Measurements from ENCODE around the gene SEC16A.

The SEC16A gene

DNA sequence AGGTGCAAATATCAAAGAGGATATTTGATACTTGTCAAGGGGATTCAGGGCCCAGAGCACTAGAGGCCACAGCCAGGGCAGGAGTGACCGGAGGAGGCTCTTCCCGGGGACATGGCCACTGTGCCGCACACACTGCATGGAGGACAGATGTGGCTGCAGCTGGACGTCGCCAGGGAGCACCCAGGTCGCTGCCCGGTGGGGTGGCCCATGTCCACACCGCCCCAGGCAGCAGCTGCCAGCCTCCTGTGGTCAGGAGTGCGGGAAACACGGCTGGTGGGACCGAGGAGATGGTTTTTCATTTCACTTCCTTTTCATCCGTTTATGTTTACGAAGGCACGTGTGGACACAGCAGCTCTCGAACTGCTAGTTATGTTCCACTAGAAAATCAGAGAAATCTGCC is 15.1 kb downstream of the SEC16A start:
- Histone ChIP-seq H3K9ac (ENCODE audit: low read length in 2 of 2) (no peak overlapping the region), H3K4me3 (ENCODE audit: low read length in 2 of 2) (no peak overlapping the region), H3K36me3 (ENCODE audit: control insufficient read depth in 2 of 2, insufficient read depth in 2 of 2, low read length in 2 of 2) (peaks cover 67 to 83% of the 10 kb centered on the region in 2 donors)

GRCh38 chr9:136466155-136466541 is 16.7 kb downstream of the SEC16A start:
- Histone ChIP-seq H3K36me3 (ENCODE audit: control insufficient read depth in 2 of 2, insufficient read depth in 2 of 2, low read length in 2 of 2) (peaks cover 68 to 82% of the 10 kb centered on the region in 2 donors), H3K4me3 (ENCODE audit: low read length in 2 of 2) (no peak overlapping the region), H3K4me1 (ENCODE audit: control insufficient read depth, insufficient read depth, low read length) (no peaks in the 10 kb centered on the region), H3K9ac (ENCODE audit: low read length in 2 of 2) (no peak overlapping the region), H3K27me3 (ENCODE audit: control insufficient read depth in 1 of 2, insufficient read depth in 2 of 2, low read length in 2 of 2) (no peaks in the 10 kb centered on the region), H3K27ac (ENCODE audit: low read length) (no peak overlapping the region), H3K9me3 (ENCODE audit: control insufficient read depth in 2 of 2, low read length in 2 of 2) (no peaks in the 10 kb centered on the region)

More for the DNA sequence above, 15.1 kb downstream of the SEC16A start:
- Histone ChIP-seq H3K9me3 (ENCODE audit: control insufficient read depth in 2 of 2, low read length in 2 of 2) (no peaks in the 10 kb centered on the region), H3K27ac (ENCODE audit: low read length) (no peak overlapping the region), H3K4me1 (ENCODE audit: control insufficient read depth, insufficient read depth, low read length) (no peaks in the 10 kb centered on the region), H3K27me3 (ENCODE audit: control insufficient read depth in 1 of 2, insufficient read depth in 2 of 2, low read length in 2 of 2) (no peaks in the 10 kb centered on the region)

- Histone ChIP-seq H3K4me3 (ENCODE audit: low read length in 2 of 2) (no peak overlapping the region), H3K9me3 (ENCODE audit: control insufficient read depth in 2 of 2, low read length in 2 of 2) (no peaks in the 10 kb centered on the region), H3K9ac (ENCODE audit: low read length in 2 of 2) (no peak overlapping the region), H3K27ac (ENCODE audit: low read length) (no peak overlapping the region), H3K4me1 (ENCODE audit: control insufficient read depth, insufficient read depth, low read length) (no peaks in the 10 kb centered on the region), H3K36me3 (ENCODE audit: control insufficient read depth in 2 of 2, insufficient read depth in 2 of 2, low read length in 2 of 2) (peaks cover 68 to 83% of the 10 kb centered on the region in 2 donors), H3K27me3 (ENCODE audit: control insufficient read depth in 1 of 2, insufficient read depth in 2 of 2, low read length in 2 of 2) (no peaks in the 10 kb centered on the region)
Observed at GRCh38 chr9:136465500-136466154, 17.2 kb downstream of the SEC16A start.

DNA sequence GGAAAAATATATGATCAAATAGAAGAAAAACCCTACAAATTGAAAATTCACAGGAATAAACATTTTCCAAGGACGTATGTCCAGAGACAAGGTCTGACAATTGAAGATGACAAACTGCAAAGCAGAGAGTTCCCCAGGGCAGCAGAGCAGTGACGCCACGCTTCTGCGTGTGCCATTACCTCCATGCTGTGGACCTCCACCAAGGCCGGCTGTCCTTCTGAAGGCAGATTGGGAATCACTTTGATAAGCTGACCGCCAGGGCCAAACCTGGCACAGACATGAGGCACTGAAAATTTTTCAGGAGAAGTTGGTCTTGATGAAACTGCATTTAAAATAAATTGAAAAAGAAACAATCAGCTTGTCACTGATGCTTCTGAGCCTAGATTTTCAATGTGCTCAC is 18.6 kb downstream of the SEC16A start:
- Histone ChIP-seq H3K27ac (ENCODE audit: low read length) (no peak overlapping the region), H3K4me3 (ENCODE audit: low read length in 2 of 2) (no peak overlapping the region), H3K4me1 (ENCODE audit: control insufficient read depth, insufficient read depth, low read length) (no peaks in the 10 kb centered on the region), H3K9me3 (ENCODE audit: control insufficient read depth in 2 of 2, low read length in 2 of 2) (no peaks in the 10 kb centered on the region), H3K27me3 (ENCODE audit: control insufficient read depth in 1 of 2, insufficient read depth in 2 of 2, low read length in 2 of 2) (no peaks in the 10 kb centered on the region), H3K36me3 (ENCODE audit: control insufficient read depth in 2 of 2, insufficient read depth in 2 of 2, low read length in 2 of 2) (peaks cover 68 to 83% of the 10 kb centered on the region in 2 donors), H3K9ac (ENCODE audit: low read length in 2 of 2) (no peak overlapping the region)

GRCh38 chr9:136463578-136463977 is 19.3 kb downstream of the SEC16A start:
- no peaks in the 10 kb centered on the region for H3K4me1 ChIP-seq (ENCODE audit: control insufficient read depth, insufficient read depth, low read length)

DNA sequence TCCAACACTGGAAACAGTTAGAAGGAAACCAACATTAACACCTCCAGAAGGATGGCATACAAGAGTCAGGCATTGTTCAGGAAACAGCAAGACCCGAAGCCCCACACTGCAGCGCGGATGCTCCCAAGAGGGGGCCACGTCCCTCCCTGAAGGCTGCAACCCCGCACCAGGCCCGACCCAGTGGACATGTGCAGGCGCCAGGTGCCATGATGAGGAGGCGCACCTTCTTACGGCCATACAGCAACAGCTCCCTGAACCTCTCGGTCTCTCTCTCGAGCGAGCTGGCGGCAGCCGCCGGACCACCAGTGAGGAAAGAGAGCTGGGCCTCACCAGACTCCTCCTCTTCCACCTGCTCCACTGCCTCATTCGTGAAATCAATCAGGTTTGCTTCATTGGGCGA is 20.2 kb downstream of the SEC16A start:
- no peaks in the 10 kb centered on the region for H3K4me1 ChIP-seq (ENCODE audit: control insufficient read depth, insufficient read depth, low read length)
- H3K27ac ChIP-seq (ENCODE audit: low read length) = no peak overlapping the region
- H3K27me3 ChIP-seq (ENCODE audit: control insufficient read depth in 1 of 2, insufficient read depth in 2 of 2, low read length in 2 of 2) = no peaks in the 10 kb centered on the region
- no peak overlapping the region for H3K9ac ChIP-seq (ENCODE audit: low read length in 2 of 2)
- H3K36me3 ChIP-seq (ENCODE audit: control insufficient read depth in 2 of 2, insufficient read depth in 2 of 2, low read length in 2 of 2) = peaks cover 68 to 81% of the 10 kb centered on the region in 2 donors
- no peak overlapping the region for H3K4me3 ChIP-seq (ENCODE audit: low read length in 2 of 2)
- H3K9me3 ChIP-seq (ENCODE audit: control insufficient read depth in 2 of 2, low read length in 2 of 2) = no peaks in the 10 kb centered on the region

More at GRCh38 chr9:136463578-136463977, 19.3 kb downstream of the SEC16A start:
- Histone ChIP-seq H3K36me3 (ENCODE audit: control insufficient read depth in 2 of 2, insufficient read depth in 2 of 2, low read length in 2 of 2) (peaks cover 73 to 86% of the 10 kb centered on the region in 2 donors), H3K27ac (ENCODE audit: low read length) (no peak overlapping the region), H3K4me3 (ENCODE audit: low read length in 2 of 2) (no peak overlapping the region), H3K9me3 (ENCODE audit: control insufficient read depth in 2 of 2, low read length in 2 of 2) (no peaks in the 10 kb centered on the region), H3K27me3 (ENCODE audit: control insufficient read depth in 1 of 2, insufficient read depth in 2 of 2, low read length in 2 of 2) (no peaks in the 10 kb centered on the region), H3K9ac (ENCODE audit: low read length in 2 of 2) (no peak overlapping the region)

- H3K36me3 ChIP-seq (ENCODE audit: control insufficient read depth in 2 of 2, insufficient read depth in 2 of 2, low read length in 2 of 2) = peaks cover 71 to 81% of the 10 kb centered on the region in 2 donors
- no peaks in the 10 kb centered on the region for H3K27me3 ChIP-seq (ENCODE audit: control insufficient read depth in 1 of 2, insufficient read depth in 2 of 2, low read length in 2 of 2)
- no peak overlapping the region for H3K4me3 ChIP-seq (ENCODE audit: low read length in 2 of 2)
- no peak overlapping the region for H3K27ac ChIP-seq (ENCODE audit: low read length)
- H3K9ac ChIP-seq (ENCODE audit: low read length in 2 of 2) = no peak overlapping the region
- H3K4me1 ChIP-seq (ENCODE audit: control insufficient read depth, insufficient read depth, low read length) = no peaks in the 10 kb centered on the region
- no peaks in the 10 kb centered on the region for H3K9me3 ChIP-seq (ENCODE audit: control insufficient read depth in 2 of 2, low read length in 2 of 2)
Observed at GRCh38 chr9:136460772-136461325, 22.0 kb downstream of the SEC16A start.

GRCh38 chr9:136459425-136459824 is 23.4 kb downstream of the SEC16A start:
- Histone ChIP-seq H3K36me3 (ENCODE audit: control insufficient read depth in 2 of 2, insufficient read depth in 2 of 2, low read length in 2 of 2) (peaks cover 68 to 79% of the 10 kb centered on the region in 2 donors), H3K9me3 (ENCODE audit: control insufficient read depth in 2 of 2, low read length in 2 of 2) (no peaks in the 10 kb centered on the region), H3K27ac (ENCODE audit: low read length) (no peak overlapping the region), H3K4me1 (ENCODE audit: control insufficient read depth, insufficient read depth, low read length) (no peaks in the 10 kb centered on the region), H3K27me3 (ENCODE audit: control insufficient read depth in 1 of 2, insufficient read depth in 2 of 2, low read length in 2 of 2) (no peaks in the 10 kb centered on the region), H3K9ac (ENCODE audit: low read length in 2 of 2) (no peak overlapping the region), H3K4me3 (ENCODE audit: low read length in 2 of 2) (no peak overlapping the region)

GRCh38 chr9:136457326-136457725 is 25.5 kb downstream of the SEC16A start:
- Histone ChIP-seq H3K4me1 (ENCODE audit: control insufficient read depth, insufficient read depth, low read length) (no peaks in the 10 kb centered on the region), H3K9me3 (ENCODE audit: control insufficient read depth in 2 of 2, low read length in 2 of 2) (no peaks in the 10 kb centered on the region), H3K27me3 (ENCODE audit: control insufficient read depth in 1 of 2, insufficient read depth in 2 of 2, low read length in 2 of 2) (no peaks in the 10 kb centered on the region), H3K27ac (ENCODE audit: low read length) (no peak overlapping the region), H3K36me3 (ENCODE audit: control insufficient read depth in 2 of 2, insufficient read depth in 2 of 2, low read length in 2 of 2) (peaks cover 65 to 69% of the 10 kb centered on the region in 2 donors), H3K9ac (ENCODE audit: low read length in 2 of 2) (no peak overlapping the region), H3K4me3 (ENCODE audit: low read length in 2 of 2) (no peak overlapping the region)

DNA sequence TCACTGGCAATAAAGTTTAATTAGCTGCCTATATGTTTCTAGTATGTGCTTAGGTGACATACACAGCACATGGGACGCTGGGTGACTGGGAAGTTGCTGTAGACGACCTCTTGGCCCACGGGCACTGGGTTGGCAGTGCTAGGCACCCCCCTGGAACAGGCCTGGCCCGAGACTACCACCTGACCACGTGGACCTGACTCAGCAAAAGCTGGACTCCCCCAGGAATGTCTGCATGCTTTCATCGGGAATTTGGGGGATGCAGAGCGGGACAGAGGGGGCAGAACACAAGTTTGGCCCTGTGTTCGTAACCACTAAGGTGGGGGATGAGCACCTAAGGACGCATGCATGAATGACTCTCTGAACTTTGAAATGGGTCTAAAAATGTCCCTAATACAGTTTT is 26.6 kb downstream of the SEC16A start:
- H3K36me3 ChIP-seq (ENCODE audit: control insufficient read depth in 2 of 2, insufficient read depth in 2 of 2, low read length in 2 of 2) = peaks cover 61 to 66% of the 10 kb centered on the region in 2 donors
- no peaks in the 10 kb centered on the region for H3K9me3 ChIP-seq (ENCODE audit: control insufficient read depth in 2 of 2, low read length in 2 of 2)
- H3K4me3 ChIP-seq (ENCODE audit: low read length in 2 of 2) = no peak overlapping the region
- no peaks in the 10 kb centered on the region for H3K4me1 ChIP-seq (ENCODE audit: control insufficient read depth, insufficient read depth, low read length)
- no peak overlapping the region for H3K9ac ChIP-seq (ENCODE audit: low read length in 2 of 2)
- no peak overlapping the region for H3K27ac ChIP-seq (ENCODE audit: low read length)
- no peaks in the 10 kb centered on the region for H3K27me3 ChIP-seq (ENCODE audit: control insufficient read depth in 1 of 2, insufficient read depth in 2 of 2, low read length in 2 of 2)

Measured in stomach smooth muscle (tissue), 2 donors.